Measurements from ENCODE around the gene SNHG17. TPM values are rescaled to one million over a fixed set of nuclear protein-coding genes. Genes with fewer than 3 reads are reported as not detected.

The SNHG17 gene
- total and polyA plus RNA-seq, 2 donors from 2014 or later: 19.7 to 33.2 TPM

DNA sequence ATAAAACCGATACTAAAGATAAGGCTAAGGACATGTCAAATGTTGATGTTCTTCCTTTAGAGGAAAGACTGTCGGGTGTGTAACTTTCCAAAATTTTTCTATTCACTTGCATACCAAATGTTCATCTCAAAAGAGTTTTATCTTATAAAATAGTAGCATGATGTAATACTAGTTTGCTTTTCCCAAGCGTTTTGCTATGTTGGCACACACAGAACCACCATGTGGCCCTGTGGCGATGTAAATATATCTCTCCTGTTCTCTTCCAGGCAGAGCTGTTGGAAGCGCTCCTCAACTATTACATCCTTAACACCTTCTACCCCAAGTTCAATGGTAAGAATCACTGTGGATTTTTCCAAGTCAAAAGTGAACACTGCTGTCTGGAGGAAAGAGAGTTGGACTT is 62.3 kb downstream of the SNHG17 start:
- no peak overlapping the region for H3K4me3 ChIP-seq (ENCODE audit: low read length in 3 of 3)
- no peaks in the 10 kb centered on the region for H3K27me3 ChIP-seq (ENCODE audit: control insufficient read depth, insufficient read depth, low read length)
- H3K9ac ChIP-seq (ENCODE audit: low read length in 3 of 3): no peak overlapping the region
- intact Hi-C loops (cut with DNase I): no loop called here
- H3K4me1 ChIP-seq (ENCODE audit: control insufficient read depth in 2 of 3, insufficient read depth in 2 of 3, low read depth in 1 of 3, low read length in 3 of 3): no peaks in the 10 kb centered on the region
- H3K9me3 ChIP-seq (ENCODE audit: control insufficient read depth in 2 of 3, insufficient read depth in 1 of 3, low read length in 3 of 3): no peaks in the 10 kb centered on the region
- no peak for FAIRE-seq
- DNase-seq: no peak
- TF ChIP-seq, protein P1, sequence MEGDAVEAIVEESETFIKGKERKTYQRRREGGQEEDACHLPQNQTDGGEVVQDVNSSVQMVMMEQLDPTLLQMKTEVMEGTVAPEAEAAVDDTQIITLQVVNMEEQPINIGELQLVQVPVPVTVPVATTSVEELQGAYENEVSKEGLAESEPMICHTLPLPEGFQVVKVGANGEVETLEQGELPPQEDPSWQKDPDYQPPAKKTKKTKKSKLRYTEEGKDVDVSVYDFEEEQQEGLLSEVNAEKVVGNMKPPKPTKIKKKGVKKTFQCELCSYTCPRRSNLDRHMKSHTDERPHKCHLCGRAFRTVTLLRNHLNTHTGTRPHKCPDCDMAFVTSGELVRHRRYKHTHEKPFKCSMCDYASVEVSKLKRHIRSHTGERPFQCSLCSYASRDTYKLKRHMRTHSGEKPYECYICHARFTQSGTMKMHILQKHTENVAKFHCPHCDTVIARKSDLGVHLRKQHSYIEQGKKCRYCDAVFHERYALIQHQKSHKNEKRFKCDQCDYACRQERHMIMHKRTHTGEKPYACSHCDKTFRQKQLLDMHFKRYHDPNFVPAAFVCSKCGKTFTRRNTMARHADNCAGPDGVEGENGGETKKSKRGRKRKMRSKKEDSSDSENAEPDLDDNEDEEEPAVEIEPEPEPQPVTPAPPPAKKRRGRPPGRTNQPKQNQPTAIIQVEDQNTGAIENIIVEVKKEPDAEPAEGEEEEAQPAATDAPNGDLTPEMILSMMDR (IDR thresholded peaks at IDR 0.05; ENCODE audit: borderline replicate concordance, extremely low read depth, insufficient read depth): no peak
- peak overlapping the region in 1 of 2 donors; percentile 43 for H3K27ac ChIP-seq (ENCODE audit: low read depth in 2 of 2, low read length in 2 of 2)
- no peaks in the 10 kb centered on the region for H3K36me3 ChIP-seq (ENCODE audit: control insufficient read depth in 2 of 3, insufficient read depth in 3 of 3, low read length in 3 of 3)

Other genes starting within 250 kb of the SNHG17 start
- gene KIAA1755, start 174.6 kb downstream of the SNHG17 start, total RNA-seq: 5.1 TPM
- gene KIAA1755, start 174.6 kb downstream of the SNHG17 start, polyA plus RNA-seq (ENCODE audit: insufficient read depth, low read depth, low replicate concordance): 1.5 TPM
- 0.16 TPM for gene BPI, start 131.2 kb downstream of the SNHG17 start, total RNA-seq
- 1.5 TPM for gene BPI, start 131.2 kb downstream of the SNHG17 start, polyA plus RNA-seq (ENCODE audit: insufficient read depth, low read depth, low replicate concordance)
- gene LBP, start 88.8 kb downstream of the SNHG17 start, total RNA-seq: 2.3 TPM
- gene LBP, start 88.8 kb downstream of the SNHG17 start, polyA plus RNA-seq (ENCODE audit: insufficient read depth, low read depth, low replicate concordance): 1.2 TPM
- 43.3 TPM for gene RALGAPB, start 37.5 kb upstream of the SNHG17 start, total RNA-seq
- 9.4 TPM for gene RALGAPB, start 37.5 kb upstream of the SNHG17 start, polyA plus RNA-seq (ENCODE audit: insufficient read depth, low read depth, low replicate concordance)
- gene ADIG, start 145.9 kb upstream of the SNHG17 start, total RNA-seq: not detected
- 0.58 TPM for gene ADIG, start 145.9 kb upstream of the SNHG17 start, polyA plus RNA-seq (ENCODE audit: insufficient read depth, low read depth, low replicate concordance)
- gene ARHGAP40, start 166.5 kb upstream of the SNHG17 start, total RNA-seq: 20.2 TPM
- 1.3 TPM for gene ARHGAP40, start 166.5 kb upstream of the SNHG17 start, polyA plus RNA-seq (ENCODE audit: insufficient read depth, low read depth, low replicate concordance)